ENCODE measurements around the gene ADM2.

ADM2 gene

DNA sequence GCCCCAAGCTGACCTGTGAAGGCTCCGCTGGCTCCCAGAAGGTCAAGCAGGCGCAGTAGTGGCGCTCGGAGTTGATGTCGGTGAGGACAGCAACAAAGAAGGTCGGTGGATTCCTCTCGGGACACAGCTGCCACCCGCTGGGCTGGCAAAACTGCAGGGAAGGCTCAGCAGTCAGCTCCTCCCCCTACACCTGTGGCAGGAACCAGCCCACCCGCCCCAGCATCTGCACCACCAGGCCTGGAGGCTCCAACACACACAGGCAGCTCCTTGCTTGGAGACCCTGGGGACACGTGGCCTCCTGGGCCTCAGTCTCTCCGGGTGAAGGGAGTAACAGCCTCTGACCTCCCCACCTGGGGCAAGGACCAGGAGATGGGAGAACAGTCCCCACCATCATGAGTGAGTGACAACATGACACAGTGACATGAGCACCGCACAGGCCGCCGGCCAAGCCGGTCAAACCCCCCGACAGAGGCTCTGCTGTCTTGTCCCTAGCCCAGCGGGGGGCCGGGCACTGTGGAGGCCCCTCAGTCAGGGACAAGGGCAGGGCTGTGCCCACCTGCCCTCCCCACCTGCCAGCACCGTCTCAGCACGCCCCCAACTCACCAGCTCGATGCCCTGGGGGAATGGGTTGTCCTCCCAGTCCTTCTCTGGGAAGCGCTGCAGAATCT, 13.4 kb upstream of the ADM2 start:
- no peak for DNase-seq

- no peak for DNase-seq
Observed at GRCh38 chr22:50468626-50469025, 12.7 kb upstream of the ADM2 start.

- peak; percentile 56 for DNase-seq
Observed at GRCh38 chr22:50469377-50470305, 11.7 kb upstream of the ADM2 start.

GRCh38 chr22:50470491-50470890, 10.9 kb upstream of the ADM2 start:
- DNase-seq = no peak

- DNase-seq = no peak
Observed at GRCh38 chr22:50471197-50471847, 10.0 kb upstream of the ADM2 start.

DNA sequence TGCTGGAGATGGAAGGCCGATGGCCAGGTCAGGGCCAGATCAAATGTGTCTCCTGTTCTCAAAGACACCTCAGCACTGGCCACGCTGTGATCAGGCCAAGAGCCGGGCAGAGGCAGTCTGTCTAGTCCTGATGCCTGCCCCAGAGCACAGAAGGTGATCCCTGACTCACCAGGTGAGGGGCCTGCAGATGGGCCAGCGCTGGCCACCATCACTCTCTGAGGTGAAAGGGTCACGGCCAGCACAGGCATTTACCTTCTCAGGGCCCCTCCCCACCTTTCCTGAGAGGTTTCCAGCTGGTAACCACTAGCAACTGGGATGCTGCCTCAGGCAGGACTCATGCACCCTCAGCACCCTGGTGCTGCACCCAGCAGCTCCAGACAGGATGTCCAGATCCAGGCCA, 9.4 kb upstream of the ADM2 start:
- no peak for DNase-seq

DNA sequence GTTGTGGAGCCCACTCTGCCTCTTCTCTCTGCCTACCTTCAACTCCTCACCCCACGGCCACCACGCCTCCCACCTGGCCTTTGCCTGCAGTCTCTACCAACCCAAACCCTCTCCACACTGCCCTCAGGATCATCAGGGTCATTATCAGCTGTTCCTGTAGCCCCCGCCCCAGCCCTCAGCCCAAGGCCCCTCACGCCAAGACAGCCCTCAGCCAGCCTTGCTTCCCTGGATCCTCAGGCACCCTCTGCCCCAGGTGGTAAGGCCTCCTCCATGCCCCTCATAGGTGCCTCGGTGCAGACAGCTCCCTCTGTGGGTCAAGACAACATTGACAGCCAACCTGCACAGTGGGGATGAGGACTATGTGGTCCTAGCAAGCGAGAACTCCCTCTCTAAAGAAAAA, 8.3 kb upstream of the ADM2 start:
- no peak for DNase-seq

- DNase-seq = peak; percentile 43
Observed at GRCh38 chr22:50473855-50474671, 7.3 kb upstream of the ADM2 start.

GRCh38 chr22:50474710-50475651, 6.4 kb upstream of the ADM2 start, which contains the start of gene SBF1:
Gene SBF1, minus strand, starts transcription at chr22:50475035. Its CDS starts 195 bp downstream, at chr22:50474840.
- DNase-seq = peak; percentile 86

DNA sequence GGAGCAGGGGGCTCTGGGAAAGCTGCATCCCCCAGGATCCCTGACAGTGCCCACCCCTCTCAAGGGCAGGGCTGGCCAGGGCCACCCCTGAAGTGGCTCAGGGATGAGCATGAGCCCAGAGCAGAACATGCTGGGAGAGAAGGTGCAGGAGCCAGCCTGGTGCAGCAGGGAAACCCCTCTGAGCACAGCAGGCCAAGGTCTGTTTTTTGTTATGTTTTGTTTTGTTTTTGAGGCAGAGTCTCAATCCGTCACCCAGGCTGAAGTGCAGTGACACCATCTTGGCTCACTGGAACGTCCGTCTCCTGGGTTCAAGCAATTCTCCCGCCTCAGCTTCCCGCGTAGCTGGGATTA, 5.7 kb upstream of the ADM2 start:
- DNase-seq = no peak

DNA sequence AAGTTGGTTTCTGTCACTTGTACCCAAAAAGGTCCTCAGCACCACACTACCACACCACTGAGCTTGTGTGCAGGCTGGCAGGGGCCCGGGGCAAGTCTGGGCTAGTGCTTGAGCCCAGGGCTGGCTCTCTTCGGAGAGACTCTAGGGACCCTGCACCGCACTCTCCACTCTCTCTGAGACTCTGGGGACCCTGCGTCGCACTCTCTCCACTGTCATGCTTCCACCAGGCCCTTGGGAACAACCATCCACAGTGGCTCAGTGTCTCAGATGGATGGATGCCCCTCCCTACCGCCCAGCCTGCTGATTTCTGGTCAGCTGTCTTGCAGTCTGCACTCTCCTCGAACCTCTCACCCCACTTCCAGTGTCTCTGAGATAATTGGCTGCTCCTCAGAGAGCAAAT, 4.5 kb upstream of the ADM2 start:
- DNase-seq = no peak

DNA sequence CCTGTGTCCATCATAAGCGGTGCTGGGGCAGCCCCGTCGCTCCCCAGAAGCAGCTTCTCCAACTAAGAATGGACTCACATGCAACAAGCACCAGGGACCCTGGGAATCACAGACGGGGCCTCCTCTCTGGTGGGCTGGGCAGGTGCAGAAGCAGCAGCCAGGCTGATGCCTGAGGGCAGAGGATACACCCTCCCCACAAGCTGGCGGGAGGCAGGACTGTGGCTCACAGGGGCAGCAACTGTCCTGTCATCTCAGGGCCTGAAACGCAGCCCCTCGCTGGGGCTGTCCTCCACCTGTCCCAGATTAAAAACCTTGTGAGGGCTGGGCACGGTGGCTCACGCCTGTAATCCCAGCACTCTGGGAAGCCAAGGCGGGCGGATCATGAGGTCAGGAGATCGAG, 3.4 kb upstream of the ADM2 start:
- no peak for DNase-seq

- DNase-seq = no peak
Observed at GRCh38 chr22:50479721-50480120, 1.6 kb upstream of the ADM2 start.

- DNase-seq = no peak
Observed at GRCh38 chr22:50481045-50481439, 301 bp upstream of the ADM2 start.

GRCh38 chr22:50482107-50483074, 1.0 kb downstream of the ADM2 start:
- DNase-seq = no peak

GRCh38 chr22:50483106-50483505, 1.8 kb downstream of the ADM2 start:
- no peak for DNase-seq

GRCh38 chr22:50483556-50483955, 2.2 kb downstream of the ADM2 start:
- DNase-seq = no peak

DNA sequence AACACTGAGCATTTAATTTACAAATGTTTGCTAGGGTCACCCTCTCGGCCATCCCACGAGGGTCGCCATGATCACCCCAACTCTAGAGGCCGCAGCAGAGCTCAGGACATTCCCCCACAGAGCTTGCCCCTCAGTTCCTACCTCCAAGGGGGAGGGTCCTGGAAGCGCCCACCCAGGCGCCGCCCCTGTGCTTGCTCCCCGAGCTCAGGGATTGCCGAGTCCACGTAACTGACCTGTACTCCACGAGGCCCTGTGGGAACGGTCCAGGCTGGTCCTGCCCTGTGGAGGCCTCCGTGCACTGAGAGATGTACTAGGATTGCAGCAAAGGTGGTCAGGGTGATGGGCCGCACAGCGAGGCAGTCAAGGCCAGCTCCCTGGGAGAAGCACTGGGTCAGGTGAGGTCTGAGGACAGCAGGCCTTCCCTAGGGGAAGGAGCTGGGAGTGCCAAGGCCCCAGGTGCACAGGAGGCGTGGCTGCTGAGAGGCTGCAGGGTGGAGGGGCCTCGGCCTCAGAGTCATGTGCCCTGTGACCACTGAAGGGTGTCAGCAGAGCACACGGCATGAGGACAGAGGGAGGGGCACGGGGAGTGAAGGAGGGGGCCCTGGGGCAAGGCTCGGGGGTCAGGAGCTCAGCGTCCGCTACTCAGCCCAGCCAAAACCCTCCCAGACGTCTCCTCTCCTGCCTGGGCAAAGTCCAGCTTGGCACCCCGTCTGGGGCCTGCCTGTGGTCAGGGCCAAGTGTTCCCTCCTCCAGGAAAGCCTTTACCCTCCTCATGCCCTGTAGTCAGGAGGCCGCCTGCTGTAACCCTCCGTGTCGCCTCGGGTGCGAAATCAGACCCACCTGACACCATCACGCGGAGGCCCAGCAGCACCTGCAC, 2.9 kb downstream of the ADM2 start:
- no peak for DNase-seq

All from fibroblast of skin of back (primary cell).